ENCODE results near the gene ZHX3.

GRCh38 chr20:41230136-41230535 is 87.4 kb downstream of the ZHX3 start:
- TF ChIP-seq CTCF (IDR thresholded peaks at IDR 0.05) (no peak), EZH2 (IDR thresholded peaks at IDR 0.05; ENCODE audit: borderline replicate concordance, insufficient read depth, low read depth, low read length, poor library complexity, severe bottlenecking) (no peak)

Data from B cell (primary cell).